SHP77 (cell line): ENCODE results near the gene KCNA5.

ENCODE experiments used
- DNase-seq, 2 experiments: peaks; one replicate each; lab custom pipeline; 2025; lab: John Stamatoyannopoulos, UW

Gene KCNA5

DNA sequence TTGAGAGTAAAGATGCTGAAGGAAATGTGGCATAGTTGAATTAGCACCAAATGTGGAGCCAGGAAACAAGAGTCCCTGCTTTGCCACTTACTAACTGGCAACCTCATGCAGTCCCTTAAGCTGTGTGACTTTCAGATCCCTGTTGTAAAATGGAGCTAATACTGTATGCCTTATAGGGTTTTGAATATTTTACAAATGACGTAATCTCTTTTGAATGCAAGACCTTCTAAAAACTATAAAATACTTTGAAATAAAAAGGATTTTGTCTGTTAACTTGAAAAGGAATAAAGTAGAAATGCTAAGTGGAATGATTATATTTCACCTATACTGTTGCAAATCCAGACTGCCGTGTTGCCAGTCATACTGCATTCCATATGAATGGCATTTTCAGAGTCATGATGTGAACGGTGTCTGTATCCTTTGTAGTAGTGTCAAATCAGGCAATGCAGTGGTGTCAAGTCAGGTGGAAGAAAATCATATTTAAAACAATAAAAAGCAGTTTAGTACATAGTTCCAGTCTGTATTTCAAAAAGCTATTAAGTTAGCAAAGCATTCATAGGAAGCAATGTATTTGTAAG, 21.3 kb downstream of the KCNA5 start:
- DNase-seq = no peak

- DNase-seq = no peak
Observed at GRCh38 chr12:5066251-5066650, 22.6 kb downstream of the KCNA5 start.

- no peak for DNase-seq
Observed at GRCh38 chr12:5068126-5068525, 24.4 kb downstream of the KCNA5 start.

- DNase-seq = no peak
Observed at GRCh38 chr12:5068619-5069018, 24.9 kb downstream of the KCNA5 start.

DNA sequence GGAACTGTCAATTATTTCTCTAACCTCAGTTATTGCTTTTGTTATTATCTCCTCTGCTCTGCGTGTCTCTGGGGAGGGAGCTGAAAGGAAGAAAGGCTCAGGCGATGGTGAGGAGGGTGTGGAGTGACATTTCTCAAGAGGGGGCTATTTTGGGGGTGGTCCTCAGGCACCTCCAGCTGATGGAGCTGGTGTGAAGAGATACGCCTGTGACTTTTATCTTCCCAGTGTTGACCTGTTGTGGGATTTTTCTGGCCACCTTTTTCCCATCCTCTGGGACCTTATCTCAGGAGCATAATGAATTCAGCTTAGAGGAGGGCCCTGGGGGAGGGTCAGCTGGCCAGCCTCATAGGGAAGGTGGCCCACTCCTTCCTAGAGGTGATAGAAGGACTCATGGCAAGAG, 26.4 kb downstream of the KCNA5 start:
- no peak for DNase-seq

DNA sequence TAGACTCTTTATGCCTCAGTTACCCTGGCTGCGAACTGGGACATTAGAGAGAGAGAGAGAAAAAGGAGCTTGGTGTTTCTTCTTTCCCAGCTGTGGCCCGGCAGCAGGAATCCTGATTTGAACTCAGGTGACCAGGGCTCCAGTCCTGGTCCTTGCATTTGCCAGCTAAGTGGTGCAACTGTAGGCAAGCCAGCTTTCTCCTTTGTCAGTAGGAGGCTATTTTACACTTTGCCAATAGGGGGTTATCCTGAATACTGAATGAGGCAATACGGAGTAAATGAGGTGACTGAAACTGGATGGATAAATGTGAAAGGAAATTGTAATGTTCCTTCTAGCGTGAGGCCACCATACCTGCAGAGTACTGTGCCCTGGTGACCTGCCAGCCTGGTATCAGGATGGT, 27.8 kb downstream of the KCNA5 start:
- no peak for DNase-seq

DNA sequence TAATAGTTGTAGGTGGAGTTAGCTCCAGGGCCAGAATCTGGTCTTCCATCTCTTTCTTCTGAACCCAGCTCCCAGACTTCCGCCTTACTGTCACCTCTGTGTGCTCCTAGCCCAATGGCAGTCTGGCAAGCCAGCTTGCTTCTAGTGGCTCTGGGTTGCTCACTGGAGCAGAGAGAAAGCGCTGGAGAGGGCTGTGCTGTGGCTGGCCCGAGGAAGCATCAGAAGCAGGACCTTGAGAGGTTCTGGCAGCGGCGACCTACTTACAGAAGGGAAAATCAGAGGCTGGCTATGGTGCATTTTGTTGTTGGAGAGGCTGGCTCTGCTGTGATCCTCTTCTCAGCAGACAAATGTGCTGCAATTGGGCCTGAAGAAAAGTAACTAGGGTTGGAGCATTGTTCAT, 28.6 kb downstream of the KCNA5 start:
- DNase-seq = no peak

- DNase-seq = no peak
Observed at GRCh38 chr12:5073054-5073453, 29.4 kb downstream of the KCNA5 start.

- DNase-seq = no peak
Observed at GRCh38 chr12:5073853-5074252, 30.2 kb downstream of the KCNA5 start.

DNA sequence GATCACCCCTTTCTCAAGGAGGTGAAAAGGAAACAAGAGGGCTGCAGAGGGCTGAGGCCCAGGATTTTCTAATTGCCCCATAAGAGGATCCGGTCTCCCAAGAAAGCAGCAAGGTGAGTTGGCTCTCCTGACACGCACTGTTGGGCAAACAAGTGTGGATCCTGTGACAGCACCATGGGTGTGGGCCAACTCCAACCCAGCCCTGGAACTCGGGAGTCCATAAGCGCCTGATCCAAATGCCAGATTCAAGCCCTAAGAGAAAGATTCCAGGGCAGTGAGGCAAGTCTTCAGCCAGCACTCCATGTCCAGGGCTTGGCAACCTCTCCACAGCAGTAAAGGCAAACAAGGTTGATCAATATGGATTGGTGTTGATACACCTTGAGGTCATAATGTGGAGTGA, 33.1 kb downstream of the KCNA5 start:
- no peak for DNase-seq

- DNase-seq = no peak
Observed at GRCh38 chr12:5078423-5078822, 34.7 kb downstream of the KCNA5 start.

DNA sequence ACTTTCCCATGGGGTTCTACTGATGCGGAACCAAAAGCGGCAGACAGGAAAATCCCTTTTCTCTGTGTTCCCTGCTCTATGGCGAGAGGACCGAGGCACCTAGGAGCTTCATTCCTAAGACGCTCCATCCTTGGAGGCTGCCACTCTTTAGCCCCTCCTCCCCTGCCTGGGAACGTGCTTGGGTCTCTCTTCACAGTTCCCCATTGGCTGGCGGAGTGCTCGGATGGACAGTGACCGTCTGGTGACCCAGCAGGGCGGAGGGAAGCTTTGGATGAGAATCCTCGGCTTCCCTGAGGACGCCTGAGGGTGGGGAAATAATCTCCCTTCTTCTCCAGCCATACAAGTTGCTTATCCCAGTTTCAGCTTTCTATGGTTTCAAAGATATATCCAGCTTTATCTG, 37.3 kb downstream of the KCNA5 start:
- DNase-seq = no peak

- no peak for DNase-seq
Observed at GRCh38 chr12:5083955-5084849, 40.5 kb downstream of the KCNA5 start.

DNA sequence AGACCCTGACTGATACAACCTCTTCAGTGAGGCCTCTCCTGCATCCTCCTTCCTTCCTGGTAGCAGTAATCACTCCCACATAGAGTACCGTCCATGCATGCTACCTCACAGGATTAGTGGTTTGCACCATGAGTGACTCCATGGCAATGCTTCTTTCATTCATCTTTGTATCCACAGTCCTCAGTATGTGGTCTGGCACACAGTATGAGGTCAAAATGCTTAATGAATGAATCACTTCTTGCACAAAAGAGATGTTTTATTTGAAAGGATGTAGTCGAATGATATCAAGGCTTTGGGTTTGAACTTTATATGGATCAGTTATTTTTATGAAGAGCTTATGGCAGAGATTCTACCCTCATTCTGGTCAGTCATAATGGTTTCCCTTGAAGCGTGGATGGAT, 42.2 kb downstream of the KCNA5 start:
- no peak for DNase-seq

DNA sequence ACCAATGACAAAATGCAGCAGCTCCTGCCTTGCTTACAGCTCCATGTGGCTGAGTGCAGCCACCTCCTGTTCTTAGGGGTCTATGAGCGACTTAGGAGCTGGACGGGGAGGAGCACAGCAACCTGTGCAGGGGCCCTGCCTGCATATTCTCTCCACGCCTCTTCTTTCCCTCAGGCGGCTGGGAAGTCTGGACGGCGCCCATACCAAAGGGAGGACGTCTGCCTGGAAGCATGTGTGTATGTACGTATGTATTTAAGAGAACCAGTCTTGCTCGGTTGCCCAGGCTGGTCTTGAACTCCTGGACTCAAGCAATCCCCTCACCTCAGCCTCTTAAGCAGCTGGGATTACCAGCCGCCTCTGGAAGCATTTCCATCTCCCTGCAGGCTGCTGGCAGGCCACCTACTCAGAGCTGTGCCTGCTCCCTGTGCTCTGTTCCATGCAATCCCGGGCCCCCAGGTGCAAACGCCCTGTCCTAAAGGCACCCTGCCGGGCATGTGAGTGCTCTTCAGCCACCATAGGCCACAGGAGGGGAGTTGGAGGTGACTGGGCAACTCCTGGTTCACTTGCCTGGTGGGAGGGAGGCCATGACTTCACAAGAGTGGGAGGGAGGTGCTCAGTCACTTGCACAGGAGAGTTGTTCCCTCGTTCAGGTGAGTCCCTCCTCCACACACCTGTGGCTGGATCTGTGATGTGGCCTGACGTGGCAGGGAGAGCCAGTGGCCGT, 44.3 kb downstream of the KCNA5 start:
- DNase-seq = no peak

DNA sequence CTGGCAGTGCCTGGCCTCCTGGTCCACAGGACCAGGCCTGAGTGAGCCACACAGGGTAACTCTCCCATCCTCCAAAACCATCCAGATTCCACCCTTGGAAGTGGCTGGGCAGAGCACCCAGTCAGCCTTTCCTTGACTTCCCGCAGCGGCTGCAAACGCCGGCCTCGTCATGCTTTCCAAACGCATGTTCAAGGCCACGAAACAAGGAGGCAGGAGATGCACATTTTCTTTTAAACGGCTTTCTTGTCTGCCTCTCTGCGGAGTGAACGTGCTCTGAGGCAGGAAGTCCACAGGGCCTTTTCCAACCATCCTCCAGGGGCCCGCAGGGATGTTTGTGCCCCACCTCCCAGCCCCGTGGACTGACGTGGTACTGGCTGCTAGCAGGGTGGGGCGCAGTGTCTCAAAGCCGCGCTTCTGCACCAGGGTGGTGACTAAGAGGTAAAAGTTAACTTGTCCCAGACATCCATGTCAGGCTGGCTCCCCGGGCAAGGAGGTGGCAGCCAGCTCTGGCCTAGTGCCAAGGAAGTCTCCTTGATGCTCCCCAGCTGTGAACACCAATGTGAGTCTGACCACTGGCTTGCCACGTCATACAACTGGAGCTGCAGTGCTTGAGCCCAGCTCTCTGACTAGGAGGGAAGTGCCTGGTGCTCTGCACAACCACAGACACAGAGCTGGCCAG, 45.0 kb downstream of the KCNA5 start:
- no peak for DNase-seq

DNA sequence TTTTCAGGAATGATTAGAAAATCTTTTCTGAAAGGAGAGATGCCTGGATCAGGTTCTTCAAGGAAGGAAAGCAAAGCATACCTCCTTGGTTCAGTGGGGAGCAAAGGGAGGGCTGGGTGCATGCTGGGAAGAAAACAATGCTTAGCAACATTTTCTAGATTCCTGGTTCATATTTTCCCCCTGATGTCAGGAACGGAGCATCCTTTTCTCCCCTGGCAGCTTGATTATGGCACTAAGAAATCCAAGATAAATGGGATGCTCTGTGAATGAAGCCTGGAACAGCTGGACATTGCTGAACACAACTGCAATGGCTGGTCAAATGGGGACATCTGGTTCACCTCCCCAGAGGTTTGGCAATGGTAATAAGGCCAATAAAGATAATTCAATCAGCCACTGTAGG, 50.9 kb downstream of the KCNA5 start:
- no peak for DNase-seq

DNA sequence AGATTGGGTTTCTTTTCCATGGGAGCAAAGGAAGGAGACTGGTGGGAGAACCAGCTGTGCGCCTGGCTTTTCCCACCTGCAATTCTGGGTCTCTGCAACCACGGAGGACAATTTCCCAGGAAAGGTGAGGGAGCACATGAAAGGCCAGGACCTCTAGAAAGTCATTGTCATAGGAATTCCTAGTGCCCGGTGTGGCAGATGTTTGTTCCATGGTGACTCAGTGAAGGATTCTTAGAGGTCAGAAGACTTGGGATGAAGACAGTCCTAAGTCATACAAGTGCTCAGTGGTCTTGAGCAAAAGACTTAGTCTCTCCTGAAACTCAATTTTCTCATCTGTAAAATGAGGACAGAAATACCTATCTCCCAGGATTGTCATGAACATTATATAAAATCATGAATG, 51.3 kb downstream of the KCNA5 start:
- DNase-seq = no peak
